ENCODE data around the gene TECR.

DNA sequence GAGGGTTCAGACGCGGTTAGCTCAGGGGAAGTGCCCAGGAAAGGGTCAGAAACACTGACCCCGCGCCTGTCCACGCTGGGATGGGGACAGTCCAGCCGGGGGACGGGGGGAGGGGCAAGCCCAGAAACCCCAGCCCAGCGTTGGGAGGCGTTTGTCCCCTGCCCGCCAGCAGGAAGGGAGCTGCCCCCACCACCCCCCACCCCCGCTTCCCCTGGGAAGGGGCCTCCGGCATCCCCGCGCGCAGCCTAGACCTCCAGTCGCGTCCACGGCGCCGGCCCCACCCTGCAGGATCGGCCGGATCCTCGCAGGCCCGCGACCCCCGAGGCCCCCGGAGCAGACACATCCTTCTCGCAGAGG, 33.7 kb upstream of the TECR start:
- TF ChIP-seq, protein P1, sequence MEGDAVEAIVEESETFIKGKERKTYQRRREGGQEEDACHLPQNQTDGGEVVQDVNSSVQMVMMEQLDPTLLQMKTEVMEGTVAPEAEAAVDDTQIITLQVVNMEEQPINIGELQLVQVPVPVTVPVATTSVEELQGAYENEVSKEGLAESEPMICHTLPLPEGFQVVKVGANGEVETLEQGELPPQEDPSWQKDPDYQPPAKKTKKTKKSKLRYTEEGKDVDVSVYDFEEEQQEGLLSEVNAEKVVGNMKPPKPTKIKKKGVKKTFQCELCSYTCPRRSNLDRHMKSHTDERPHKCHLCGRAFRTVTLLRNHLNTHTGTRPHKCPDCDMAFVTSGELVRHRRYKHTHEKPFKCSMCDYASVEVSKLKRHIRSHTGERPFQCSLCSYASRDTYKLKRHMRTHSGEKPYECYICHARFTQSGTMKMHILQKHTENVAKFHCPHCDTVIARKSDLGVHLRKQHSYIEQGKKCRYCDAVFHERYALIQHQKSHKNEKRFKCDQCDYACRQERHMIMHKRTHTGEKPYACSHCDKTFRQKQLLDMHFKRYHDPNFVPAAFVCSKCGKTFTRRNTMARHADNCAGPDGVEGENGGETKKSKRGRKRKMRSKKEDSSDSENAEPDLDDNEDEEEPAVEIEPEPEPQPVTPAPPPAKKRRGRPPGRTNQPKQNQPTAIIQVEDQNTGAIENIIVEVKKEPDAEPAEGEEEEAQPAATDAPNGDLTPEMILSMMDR (conservative IDR thresholded peaks at IDR 0.05; ENCODE audit: low read depth, low read length) = no peak
- TF ChIP-seq EZH2phosphoT487 (IDR thresholded peaks at IDR 0.05; ENCODE audit: borderline replicate concordance, low read length) = no peak
